DOHH2 (cell line): Measurements from ENCODE around the gene MTARC1.
A peak's percentile ranks its signal among the peaks of the same experiment; 100 is the strongest.

Source experiments
- H3F3A ChIP-seq: fragments of 200-600 bp; sonication (generic), shearing (Covaris generic); 2 replicates; pipeline ENCODE4 v1.6.0; 2016; ENCODE audit warnings: antibody characterized with exemption, mild to moderate bottlenecking; ENCODE audit not compliant: control insufficient read depth, insufficient read depth
- H3K27ac ChIP-seq: fragments of 200-600 bp; sonication (generic); 2 replicates; pipeline ENCODE4 v1.5.1; 2014; ENCODE audit warnings: low read depth, mild to moderate bottlenecking, low read length, moderate library complexity
- H3K27me3 ChIP-seq: fragments of 200-600 bp; sonication (generic); 2 replicates; pipeline ENCODE4 v1.6.1; 2014; ENCODE audit warnings: mild to moderate bottlenecking, low read length, mixed read lengths; ENCODE audit not compliant: control insufficient read depth
- H3K36me3 ChIP-seq: fragments of 200-600 bp; sonication (generic); 2 replicates; pipeline ENCODE4 v1.6.1; 2014; ENCODE audit warnings: mild to moderate bottlenecking, low read length, moderate library complexity, mixed read lengths; ENCODE audit not compliant: control insufficient read depth
- H3K4me1 ChIP-seq: fragments of 200-600 bp; sonication (generic); 2 replicates; pipeline ENCODE4 v1.6.1; 2014; ENCODE audit warnings: mild to moderate bottlenecking, low read length, mixed read lengths; ENCODE audit not compliant: control insufficient read depth
- H3K4me2 ChIP-seq: fragments of 200-600 bp; sonication (generic); 2 replicates; pipeline ENCODE4 v1.6.0; 2014; ENCODE audit warnings: mild to moderate bottlenecking, low read length, moderate library complexity
- H3K4me3 ChIP-seq: fragments of 200-600 bp; sonication (generic); 2 replicates; pipeline ENCODE4 v1.5.1; 2014; ENCODE audit warnings: mild to moderate bottlenecking, low read length, mixed read lengths
- H3K79me2 ChIP-seq: fragments of 200-600 bp; sonication (generic); 2 replicates; pipeline ENCODE4 v1.6.1; 2014; ENCODE audit warnings: mild to moderate bottlenecking, low read length, mixed read lengths; ENCODE audit not compliant: control insufficient read depth
- H3K9me2 ChIP-seq: fragments of 200-600 bp; sonication (generic); replicated peaks from 2 replicates; pipeline ENCODE4 v1.6.1; 2014; ENCODE audit warnings: mild to moderate bottlenecking, low read length, mixed read lengths; ENCODE audit not compliant: control insufficient read depth
- H3K9me3 ChIP-seq: fragments of 200-600 bp; sonication (generic); 2 replicates; pipeline ENCODE4 v1.6.1; 2014; ENCODE audit warnings: antibody characterized with exemption, low read length, mixed read lengths; ENCODE audit not compliant: control insufficient read depth, insufficient read depth
- H4K20me1 ChIP-seq: fragments of 200-600 bp; sonication (generic); 2 replicates; pipeline ENCODE4 v1.6.0; 2014; ENCODE audit warnings: low read depth, mild to moderate bottlenecking, antibody characterized with exemption, low read length, moderate library complexity; ENCODE audit not compliant: control insufficient read depth, insufficient read depth
- EZH2phosphoT487 ChIP-seq: fragments of 200-600 bp; sonication (generic); IDR thresholded peaks from 2 replicates; pipeline ENCODE4 v1.6.1; 2017; ENCODE audit warnings: borderline replicate concordance, mild to moderate bottlenecking, antibody characterized with exemption, low read length, moderate library complexity, mixed read lengths
- TF ChIP-seq, protein P1 (sequence below): fragments of 200-600 bp; sonication (generic); IDR thresholded peaks from one replicate; pipeline ENCODE4 v1.5.1; 2014; ENCODE audit warnings: antibody characterized with exemption, mild to moderate bottlenecking, low read depth, low read length; ENCODE audit not compliant: poor library complexity, severe bottlenecking

MTARC1 gene

DNA sequence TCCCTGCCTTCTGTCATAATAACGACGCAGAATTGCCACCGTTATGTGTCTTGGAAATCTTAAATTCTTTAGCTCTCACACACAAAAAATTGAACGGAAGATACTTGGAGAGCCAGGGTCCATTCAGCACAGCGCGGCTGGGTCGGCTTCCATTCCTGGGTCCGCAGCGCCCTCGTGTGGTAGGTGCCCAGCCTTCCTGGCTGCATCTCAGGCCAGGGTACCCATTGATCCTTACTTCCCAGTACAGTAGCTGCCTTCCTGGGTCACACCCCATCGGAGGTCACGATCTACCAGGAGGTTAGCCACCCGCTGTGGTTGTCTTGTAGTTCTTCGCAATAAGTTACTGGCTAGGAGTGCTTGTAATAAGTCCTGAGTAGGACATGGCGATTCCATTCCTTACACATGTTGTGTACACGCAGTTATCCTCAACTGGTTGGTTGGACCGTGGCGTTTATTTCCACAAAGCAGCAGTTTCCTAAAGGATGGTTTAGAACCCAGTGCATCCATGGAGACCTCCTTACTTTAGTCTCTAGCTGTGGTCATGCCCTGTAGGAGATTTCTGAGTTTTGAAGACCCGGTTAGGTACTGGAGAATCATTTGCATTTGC lies 9.9 kb upstream of the MTARC1 start:
- Histone ChIP-seq H3K4me2 (no peak overlapping the region), H3K36me3 (no peaks in the 10 kb centered on the region), H3K9me2 (no peaks in the 10 kb centered on the region)

DNA sequence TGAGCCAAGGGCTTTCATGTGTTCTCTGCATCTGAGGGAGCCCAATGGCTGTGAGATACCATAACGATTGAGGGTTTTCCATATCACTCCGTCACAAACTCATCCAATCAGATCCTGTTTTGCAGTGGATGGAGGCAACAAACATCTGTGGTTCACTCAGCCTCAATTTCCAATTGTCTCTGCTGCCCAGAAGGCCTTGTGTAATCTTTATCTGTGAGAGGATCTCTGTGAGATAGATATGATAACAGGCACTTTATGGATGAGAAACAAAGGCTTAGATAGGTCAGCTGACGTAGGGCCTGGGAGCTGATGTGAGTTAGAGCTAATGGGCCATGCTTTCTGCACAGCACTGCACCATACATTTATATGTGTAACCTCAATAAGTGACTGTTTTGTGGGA lies 3.3 kb upstream of the MTARC1 start:
- H3K4me3 ChIP-seq: no peak overlapping the region
- H3K79me2 ChIP-seq: no peaks in the 10 kb centered on the region
- no peaks in the 10 kb centered on the region for H3K36me3 ChIP-seq
- no peaks in the 10 kb centered on the region for H3F3A ChIP-seq
- H3K9me3 ChIP-seq: no peaks in the 10 kb centered on the region
- no peaks in the 10 kb centered on the region for H4K20me1 ChIP-seq
- H3K4me2 ChIP-seq: no peak overlapping the region
- no peaks in the 10 kb centered on the region for H3K9me2 ChIP-seq
- H3K27ac ChIP-seq: no peak overlapping the region
- H3K4me1 ChIP-seq: no peaks in the 10 kb centered on the region
- no peak for TF ChIP-seq EZH2phosphoT487
- TF ChIP-seq, protein P1, sequence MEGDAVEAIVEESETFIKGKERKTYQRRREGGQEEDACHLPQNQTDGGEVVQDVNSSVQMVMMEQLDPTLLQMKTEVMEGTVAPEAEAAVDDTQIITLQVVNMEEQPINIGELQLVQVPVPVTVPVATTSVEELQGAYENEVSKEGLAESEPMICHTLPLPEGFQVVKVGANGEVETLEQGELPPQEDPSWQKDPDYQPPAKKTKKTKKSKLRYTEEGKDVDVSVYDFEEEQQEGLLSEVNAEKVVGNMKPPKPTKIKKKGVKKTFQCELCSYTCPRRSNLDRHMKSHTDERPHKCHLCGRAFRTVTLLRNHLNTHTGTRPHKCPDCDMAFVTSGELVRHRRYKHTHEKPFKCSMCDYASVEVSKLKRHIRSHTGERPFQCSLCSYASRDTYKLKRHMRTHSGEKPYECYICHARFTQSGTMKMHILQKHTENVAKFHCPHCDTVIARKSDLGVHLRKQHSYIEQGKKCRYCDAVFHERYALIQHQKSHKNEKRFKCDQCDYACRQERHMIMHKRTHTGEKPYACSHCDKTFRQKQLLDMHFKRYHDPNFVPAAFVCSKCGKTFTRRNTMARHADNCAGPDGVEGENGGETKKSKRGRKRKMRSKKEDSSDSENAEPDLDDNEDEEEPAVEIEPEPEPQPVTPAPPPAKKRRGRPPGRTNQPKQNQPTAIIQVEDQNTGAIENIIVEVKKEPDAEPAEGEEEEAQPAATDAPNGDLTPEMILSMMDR: no peak
- H3K27me3 ChIP-seq: peaks cover 18% of the 10 kb centered on the region

More for the DNA sequence above, 9.9 kb upstream of the MTARC1 start:
- no peaks in the 10 kb centered on the region for H3F3A ChIP-seq
- TF ChIP-seq EZH2phosphoT487: no peak
- TF ChIP-seq, protein P1: peak; percentile 97
- H3K79me2 ChIP-seq: no peaks in the 10 kb centered on the region
- no peaks in the 10 kb centered on the region for H3K9me3 ChIP-seq
- no peak overlapping the region for H3K27ac ChIP-seq
- no peak overlapping the region for H3K4me3 ChIP-seq
- H4K20me1 ChIP-seq: no peaks in the 10 kb centered on the region
- H3K4me1 ChIP-seq: no peaks in the 10 kb centered on the region
- H3K27me3 ChIP-seq: no peaks in the 10 kb centered on the region; the same call in 1 of the 2 replicates

DNA sequence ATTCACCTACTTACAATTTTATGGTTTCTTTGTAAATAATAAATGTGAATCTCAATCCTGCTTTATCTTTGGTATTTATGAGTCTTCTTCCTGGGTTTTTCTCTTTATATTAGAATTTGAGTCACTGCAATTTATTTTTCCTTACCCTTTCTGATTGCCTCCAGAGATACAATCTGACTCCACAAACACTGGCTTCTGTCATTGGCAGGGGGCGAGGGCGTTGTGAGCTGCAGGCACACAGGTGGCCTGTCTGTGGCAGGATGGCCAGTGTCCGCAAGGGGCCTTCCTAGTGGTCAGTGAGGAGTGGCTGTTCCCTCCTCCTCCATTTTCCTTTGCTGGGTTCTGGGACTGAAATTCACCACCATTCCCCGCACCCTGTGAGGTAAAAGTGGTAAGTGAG lies 2.0 kb upstream of the MTARC1 start:
- no peaks in the 10 kb centered on the region for H3K79me2 ChIP-seq
- H4K20me1 ChIP-seq: no peaks in the 10 kb centered on the region
- no peak overlapping the region for H3K4me2 ChIP-seq
- no peaks in the 10 kb centered on the region for H3K9me2 ChIP-seq
- H3K4me3 ChIP-seq: no peak overlapping the region
- TF ChIP-seq, protein P1: no peak
- H3K9me3 ChIP-seq: no peaks in the 10 kb centered on the region
- H3K36me3 ChIP-seq: no peaks in the 10 kb centered on the region
- peaks cover 18% of the 10 kb centered on the region for H3K27me3 ChIP-seq
- H3K27ac ChIP-seq: no peak overlapping the region
- H3K4me1 ChIP-seq: no peaks in the 10 kb centered on the region
- no peaks in the 10 kb centered on the region for H3F3A ChIP-seq
